A549 (cell line): ENCODE measurements around the gene TSPAN5. TPM values are rescaled to one million over a fixed set of nuclear protein-coding genes. Genes with fewer than 3 reads are reported as not detected.

Experiments used
- ATAC-seq, 2 experiments: fragments of 200-7000 bp in 1 of 2; fragments of >200 bp in 1 of 2; cut with Nextera tagmentation in 1 of 2; cut with Tn5 transposase in 1 of 2; 3 replicates each; pipeline versions ENCODE4 v1.8.0 to v1.9.1; 2018 to 2020; ENCODE audit warnings: mild to moderate bottlenecking in 1 of 2, moderate library complexity in 1 of 2
- CTCF ChIA-PET: fragments of 300-600 bp; sonication (Branson Sonifier 250); formaldehyde crosslinking; extraction: SDS; loops from one replicate; lab custom pipeline; 2021; ENCODE audit warnings: antibody characterized with exemption, inconsistent platforms; lab: Yijun Ruan, JAX
- POLR2A ChIA-PET: fragments of 350-600 bp; formaldehyde crosslinking; extraction: SDS; loops from one replicate; lab custom pipeline; 2021; ENCODE audit warnings: antibody characterized with exemption, inconsistent platforms; lab: Yijun Ruan, JAX
- DNase-seq, 2 experiments: peaks; one replicate each; pipeline versions ENCODE4 v3.0.0 to v3.0.0-alpha.2; 2011 to 2016; ENCODE audit warnings: low read depth in 1 of 2, low spot score in 1 of 2
- FAIRE-seq: peaks from 2 replicates; lab custom pipeline; 2011; peaks lifted over from hg19 to GRCh38; lab: Jason Lieb, UNC
- H3K27ac ChIP-seq, 2 experiments: fragments of >200 bp; sonication (Bioruptor Twin); formaldehyde crosslinking; 3 replicates each; pipeline ENCODE4 v1.5.1; 2016 to 2017
- H3K4me1 ChIP-seq: fragments of >200 bp; sonication (Bioruptor Twin); formaldehyde crosslinking; 3 replicates; pipeline ENCODE4 v1.6.1; 2016
- H3K4me2 ChIP-seq: fragments of >200 bp; sonication (Bioruptor Twin); formaldehyde crosslinking; 3 replicates; pipeline ENCODE4 v1.6.1; 2016
- H3K4me3 ChIP-seq: fragments of >200 bp; sonication (Bioruptor Twin); formaldehyde crosslinking; 3 replicates; pipeline ENCODE4 v1.5.1; 2016
- H3K9me3 ChIP-seq: fragments of >200 bp; sonication (Bioruptor Twin); formaldehyde crosslinking; 3 replicates; pipeline ENCODE4 v1.6.1; 2016
- ATOH8 ChIP-seq: fragments of 250-450 bp; sonication (Bioruptor Pico); IDR thresholded peaks from 2 replicates; pipeline ENCODE4 v1.5.0; 2020; ENCODE audit warnings: low read depth, mild to moderate bottlenecking, moderate library complexity
- BHLHE40 ChIP-seq: IDR thresholded peaks from 2 replicates; pipeline ENCODE4 v1.6.1; 2012; ENCODE audit warnings: low read depth, low read length, inconsistent platforms
- CBX8 ChIP-seq: fragments of 200-600 bp; sonication (generic); IDR thresholded peaks from 2 replicates; pipeline ENCODE4 v1.6.1; 2016
- CHD2 ChIP-seq: fragments of 150-350 bp; IDR thresholded peaks from 2 replicates; pipeline ENCODE4 v1.6.1; 2014; ENCODE audit warnings: low read length; ENCODE audit not compliant: partially characterized antibody
- CTCF ChIP-seq: fragments of >200 bp; sonication (Bioruptor Twin); formaldehyde crosslinking; IDR thresholded peaks from 3 replicates; pipeline ENCODE4 v1.5.1; 2016
- EHMT2 ChIP-seq: fragments of 200-600 bp; sonication (generic); IDR thresholded peaks from 2 replicates; pipeline ENCODE4 v1.6.1; 2016; ENCODE audit warnings: antibody characterized with exemption, low read depth, mild to moderate bottlenecking, moderate library complexity
- ELK1 ChIP-seq: fragments of 150-350 bp; IDR thresholded peaks from 2 replicates; pipeline ENCODE4 v1.6.1; 2014; ENCODE audit warnings: low read depth, mild to moderate bottlenecking, low read length
- ESRRA ChIP-seq: fragments of 150-350 bp; IDR thresholded peaks from 2 replicates; pipeline ENCODE4 v1.6.1; 2014; ENCODE audit warnings: mild to moderate bottlenecking, low read length, borderline replicate concordance
- FOSB ChIP-seq: fragments of 250-450 bp; sonication (Bioruptor Pico); IDR thresholded peaks from 2 replicates; pipeline ENCODE4 v1.5.0; 2020; ENCODE audit warnings: mild to moderate bottlenecking, moderate library complexity
- FOSL2 ChIP-seq, 2 experiments: fragments of 450-650 bp in 1 of 2; fragments of >200 bp in 1 of 2; sonication (Bioruptor Twin) in 1 of 2; formaldehyde crosslinking; IDR thresholded peaks; 2 replicates each; pipeline versions ENCODE4 v1.5.0 to v1.6.1; 2016 to 2020; ENCODE audit warnings: mild to moderate bottlenecking in 1 of 2, moderate library complexity in 1 of 2
- HMGXB4 ChIP-seq: fragments of 250-450 bp; sonication (Bioruptor Pico); IDR thresholded peaks from 2 replicates; pipeline ENCODE4 v1.5.0; 2021; ENCODE audit warnings: mild to moderate bottlenecking, moderate library complexity, borderline replicate concordance
- HOXA7 ChIP-seq: fragments of 250-450 bp; sonication (Bioruptor Pico); IDR thresholded peaks from 2 replicates; pipeline ENCODE4 v1.5.0; 2020; ENCODE audit warnings: mild to moderate bottlenecking, moderate library complexity
- MAX ChIP-seq: IDR thresholded peaks from 2 replicates; pipeline ENCODE4 v1.6.1; 2012
- MYC ChIP-seq: IDR thresholded peaks from 2 replicates; pipeline ENCODE4 v1.6.1; 2012; ENCODE audit warnings: mild to moderate bottlenecking, inconsistent platforms, low read length, improper control_type of control experiment, borderline replicate concordance
- NPAS2 ChIP-seq: fragments of 250-450 bp; sonication (Bioruptor Pico); IDR thresholded peaks from 2 replicates; pipeline ENCODE4 v1.8.0; 2022; ENCODE audit warnings: mild to moderate bottlenecking, moderate library complexity, borderline replicate concordance
- PHF8 ChIP-seq: fragments of 200-600 bp; sonication (generic); IDR thresholded peaks from 2 replicates; pipeline ENCODE4 v1.6.1; 2016; ENCODE audit warnings: low read depth, mild to moderate bottlenecking, antibody characterized with exemption, moderate library complexity, borderline replicate concordance
- POLR2A ChIP-seq: IDR thresholded peaks from 2 replicates; pipeline ENCODE4 v1.6.1; 2012; ENCODE audit warnings: mild to moderate bottlenecking, low read length
- POLR2AphosphoS2 ChIP-seq: conservative IDR thresholded peaks from 2 replicates; pipeline ENCODE4 v1.6.1; 2012; ENCODE audit warnings: low read length, improper control_type of control experiment, inconsistent platforms
- RAD21 ChIP-seq, 2 experiments: fragments of >200 bp in 1 of 2; sonication (Bioruptor Twin) in 1 of 2; formaldehyde crosslinking in 1 of 2; IDR thresholded peaks in 1 of 2; conservative IDR thresholded peaks in 1 of 2; 2 replicates in 1 of 2; 3 replicates in 1 of 2; pipeline ENCODE4 v1.6.1; 2012 to 2018; ENCODE audit warnings: inconsistent platforms in 1 of 2
- RCOR1 ChIP-seq: fragments of 150-350 bp; IDR thresholded peaks from 2 replicates; pipeline ENCODE4 v1.6.1; 2014; ENCODE audit warnings: antibody characterized with exemption, low read length, low read depth
- SMC3 ChIP-seq: fragments of >200 bp; sonication (Bioruptor Twin); formaldehyde crosslinking; IDR thresholded peaks from 3 replicates; pipeline ENCODE4 v1.6.1; 2018; ENCODE audit warnings: inconsistent platforms
- ZFP36 ChIP-seq: fragments of 450-650 bp; IDR thresholded peaks from 2 replicates; pipeline ENCODE4 v1.6.1; 2014; ENCODE audit warnings: borderline replicate concordance; ENCODE audit not compliant: partially characterized antibody
- ZNF302 ChIP-seq: fragments of 250-450 bp; sonication (Bioruptor Pico); IDR thresholded peaks from 2 replicates; pipeline ENCODE4 v1.9.0; 2021; ENCODE audit warnings: inconsistent platforms, mild to moderate bottlenecking, moderate library complexity
- WGBS: methylation state at CpG from one replicate; pipeline ENCODE4 v1.1.6; 2017; ENCODE audit errors: missing lambda C conversion rate; 5-methylcytosine and 5-hydroxymethylcytosine counted together
- polyA plus RNA-seq, 4 experiments: library from polyadenylated mRNA; depleted of rRNA in 3 of 4; stranded (reverse); fragments of >200 nt; fragmentation: RNase III in 1 of 4; extraction: RNeasy Plus Mini Kit Qiagen cat#74134 plus additional on column Dnase treatment in 1 of 4; gene quantifications; 2 replicates in 3 of 4; 3 replicates in 1 of 4; pipeline ENCODE4 v1.2.3, GENCODE V29; 2011 to 2017

Gene TSPAN5
- polyA plus RNA-seq, 2 of the 4 experiments (the other 2 are of a cell fraction) = 9.5 to 12.4 TPM

- H3K4me3 ChIP-seq = no peak overlapping the region
- no peak for ATAC-seq
- ChIA-PET CTCF (interaction anchor here (1.4 kb wide), 1 partner anchor 20 kb away, joined by 3 read pairs; no protein-coding TSS in a partner anchor), POLR2A (no interaction called here)
- no peak for TF ChIP-seq FOSL2 (IDR thresholded peaks at IDR 0.05)
- no peak for TF ChIP-seq FOSL2 (CRISPR knock-in tag; IDR thresholded peaks at IDR 0.05)
- TF ChIP-seq HOXA7 (CRISPR knock-in tag) = no peak
- no peak for TF ChIP-seq MYC
- no peak for TF ChIP-seq ELK1
- no peak for TF ChIP-seq HMGXB4 (CRISPR knock-in tag)
- no peak for TF ChIP-seq ATOH8 (CRISPR knock-in tag)
- TF ChIP-seq RAD21 (conservative IDR thresholded peaks at IDR 0.05 in 1 of 2, IDR thresholded peaks at IDR 0.05 in 1 of 2) = no peak
- no peak for TF ChIP-seq ESRRA
- TF ChIP-seq PHF8 = no peak
- TF ChIP-seq BHLHE40 = no peak
- TF ChIP-seq NPAS2 (CRISPR knock-in tag) = no peak
- no peak for TF ChIP-seq FOSB
- no peak for TF ChIP-seq CHD2
- TF ChIP-seq MAX = no peak
- TF ChIP-seq POLR2AphosphoS2 = no peak
- no peak for TF ChIP-seq POLR2A
- TF ChIP-seq RCOR1 = no peak
- H3K9me3 ChIP-seq = no peaks in the 10 kb centered on the region
- 85% methylated on average over 5 of the region's 5 CpGs for WGBS
- H3K27ac ChIP-seq = no peak overlapping the region
- H3K4me2 ChIP-seq = no peak overlapping the region
- H3K4me1 ChIP-seq = no peaks in the 10 kb centered on the region
- no peak for DNase-seq
- FAIRE-seq = no peak
Observed at GRCh38 chr4:98565681-98566301, 92.6 kb downstream of the TSPAN5 start.

GRCh38 chr4:98564852-98565251, 93.6 kb downstream of the TSPAN5 start:
- Histone ChIP-seq H3K9me3 (no peaks in the 10 kb centered on the region), H3K27ac (no peak overlapping the region)
- 86% methylated on average over 3 of the region's 3 CpGs for WGBS
- TF ChIP-seq ZFP36 = no peak
- TF ChIP-seq CTCF = no peak
- no peak for TF ChIP-seq HMGXB4 (CRISPR knock-in tag)
- TF ChIP-seq ZNF302 = no peak
- no peak for TF ChIP-seq SMC3
- no peak for TF ChIP-seq CBX8
- no peak for TF ChIP-seq EHMT2
- TF ChIP-seq, all 56 proteins: peak for 0
- DNase-seq (no peak), ATAC-seq (no peak), FAIRE-seq (no peak)
- ChIA-PET CTCF (no interaction called here), POLR2A (no interaction called here)
- no peak overlapping the region for H3K4me3 ChIP-seq
- H3K4me2 ChIP-seq = no peak overlapping the region
- no peaks in the 10 kb centered on the region for H3K4me1 ChIP-seq
